HG03039 (cell line): ENCODE measurements around the gene KRT74.

Experiments
- ATAC-seq: cut with Tn5 transposase; IDR thresholded peaks from one replicate; pipeline ENCODE4 v1.9.1; 2021; ENCODE audit warnings: mild to moderate bottlenecking, moderate library complexity; ENCODE audit not compliant: unreplicated experiment

KRT74 gene

DNA sequence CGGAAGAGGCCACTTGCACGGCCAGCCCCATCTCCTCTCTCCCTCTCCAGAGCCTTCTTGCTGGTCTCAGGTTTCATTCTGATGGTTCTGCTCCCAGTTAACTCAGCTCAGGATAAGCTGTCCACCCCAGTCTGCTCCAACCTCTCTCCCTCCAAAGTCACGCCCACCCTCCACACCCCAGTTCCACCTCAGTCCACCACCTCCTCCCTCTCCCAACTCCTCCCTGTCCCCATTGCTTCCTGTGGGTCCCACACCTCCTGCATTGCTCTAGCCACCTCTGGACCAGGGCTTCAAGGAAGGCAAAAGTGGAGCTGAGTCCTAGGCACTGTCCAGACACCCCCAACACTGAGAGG lies 33.8 kb downstream of the KRT74 start:
- ATAC-seq: no peak

- no peak for ATAC-seq
These were observed 34.4 kb downstream of the KRT74 start for GRCh38 chr12:52539083-52539820.

- no peak for ATAC-seq
These were observed 36.5 kb downstream of the KRT74 start for GRCh38 chr12:52537101-52537500.

DNA sequence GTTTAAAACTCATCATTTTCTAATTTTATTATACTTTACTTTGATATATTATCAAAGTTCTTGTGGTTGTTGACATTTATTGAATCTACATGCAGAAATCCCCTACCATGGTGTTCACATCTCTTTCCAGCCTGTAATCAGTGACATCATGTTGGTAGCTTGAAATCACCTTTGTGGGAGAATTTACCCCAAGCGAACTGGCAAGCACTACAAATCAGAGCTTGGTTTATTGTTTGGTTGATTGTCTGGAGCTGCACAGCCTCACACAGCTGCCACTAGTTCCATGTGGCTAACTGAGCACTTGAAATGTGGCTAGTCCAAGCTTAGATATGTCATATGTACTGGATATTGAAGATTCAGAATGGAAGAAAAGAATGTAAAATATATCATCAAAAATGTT lies 38.1 kb downstream of the KRT74 start:
- ATAC-seq: no peak

- ATAC-seq: no peak
These were observed 39.2 kb downstream of the KRT74 start for GRCh38 chr12:52534482-52534881.

DNA sequence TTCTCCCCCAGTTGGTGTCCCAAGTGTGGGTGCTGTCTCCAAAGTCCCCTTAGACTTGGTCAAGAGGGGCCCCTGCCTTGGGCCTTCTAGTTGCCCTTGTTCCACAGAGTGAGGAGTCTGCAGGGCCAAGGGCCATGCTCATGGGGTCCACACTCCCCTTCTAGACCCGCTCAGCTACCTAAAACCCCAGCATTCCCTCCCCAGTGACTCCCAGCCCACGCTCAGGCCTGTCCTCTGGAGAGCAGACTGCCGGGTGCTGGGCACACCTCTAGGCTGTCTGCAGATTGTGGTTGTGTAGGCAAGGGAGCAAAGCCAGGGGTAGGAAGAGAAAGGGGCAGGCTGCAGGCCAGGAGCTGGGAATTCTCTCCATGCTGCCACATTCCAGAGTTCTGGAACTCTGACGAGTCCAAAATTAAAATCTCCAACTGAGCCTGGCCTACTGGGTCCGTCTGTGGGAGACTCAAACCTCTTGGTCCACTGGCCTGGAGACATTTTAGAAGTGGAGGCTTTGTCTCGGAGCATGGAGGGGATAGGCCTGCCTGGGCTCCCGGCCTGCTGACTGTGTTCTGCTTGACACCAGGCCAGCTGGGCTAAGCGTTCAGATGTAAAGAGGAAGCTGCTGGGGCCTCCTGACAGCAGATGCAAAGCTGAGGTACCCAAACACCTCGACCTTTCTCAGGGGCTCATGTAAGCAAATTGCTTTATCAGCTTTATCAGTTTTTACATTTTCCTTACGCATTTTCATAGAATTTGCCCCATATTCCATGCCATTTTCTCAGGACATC lies 39.8 kb downstream of the KRT74 start:
- no peak for ATAC-seq

- ATAC-seq: no peak
These were observed 41.0 kb downstream of the KRT74 start for GRCh38 chr12:52532636-52533035.

DNA sequence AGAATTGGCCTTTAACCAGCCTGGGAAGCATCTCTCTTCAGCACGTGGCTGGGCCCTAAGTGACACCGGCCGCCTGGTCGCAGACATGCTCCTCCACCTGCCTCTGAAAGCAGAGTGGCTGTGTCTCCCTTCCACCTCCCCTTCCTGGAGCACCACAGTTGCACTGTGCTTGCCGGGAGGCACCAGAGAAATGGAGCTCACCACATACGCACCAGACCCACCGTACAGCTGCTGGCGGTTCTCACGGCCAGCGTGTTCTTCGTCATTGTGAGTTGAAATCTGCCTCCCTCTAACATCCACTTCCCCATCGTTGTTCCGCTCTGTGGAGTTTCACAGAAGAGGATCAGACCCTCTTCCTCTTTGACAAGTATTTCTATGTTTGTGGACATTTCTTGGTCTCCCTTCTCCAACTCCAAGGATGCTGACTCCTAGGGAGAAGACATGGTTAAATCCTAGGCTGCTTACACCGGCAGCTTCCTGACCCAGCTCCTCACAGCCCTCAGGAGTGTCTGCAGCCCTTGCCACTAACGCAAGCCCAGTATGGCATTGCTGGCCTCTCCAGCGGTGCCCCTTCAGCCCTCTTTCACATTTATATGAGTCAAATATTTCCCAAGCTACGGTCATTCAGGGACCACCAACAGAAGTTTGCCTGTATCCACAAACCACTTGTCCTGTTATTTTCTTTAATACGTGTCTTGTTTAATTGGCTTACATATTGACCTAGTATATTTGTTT lies 41.9 kb downstream of the KRT74 start:
- no peak for ATAC-seq

GRCh38 chr12:52530905-52531304 lies 42.7 kb downstream of the KRT74 start:
- no peak for ATAC-seq

DNA sequence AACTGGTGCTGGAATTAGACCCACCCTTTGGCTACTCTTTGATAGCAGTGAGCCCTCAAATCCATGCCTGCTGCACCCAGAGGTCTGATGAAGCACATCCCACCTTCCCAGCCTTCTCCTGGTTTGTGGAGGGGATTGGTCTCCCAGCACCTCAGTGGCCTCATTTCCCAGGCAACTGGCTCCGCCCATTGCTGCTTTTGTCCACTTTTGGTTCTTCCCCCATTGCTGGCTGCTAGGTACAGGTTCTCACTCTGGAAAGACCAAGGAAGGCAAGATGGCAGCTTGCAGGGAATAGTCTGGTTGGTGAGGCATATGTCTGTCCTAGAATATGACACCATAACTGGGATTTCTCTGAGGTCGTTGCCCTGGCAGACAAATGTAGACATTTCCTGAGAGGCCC lies 43.3 kb downstream of the KRT74 start:
- ATAC-seq: no peak

DNA sequence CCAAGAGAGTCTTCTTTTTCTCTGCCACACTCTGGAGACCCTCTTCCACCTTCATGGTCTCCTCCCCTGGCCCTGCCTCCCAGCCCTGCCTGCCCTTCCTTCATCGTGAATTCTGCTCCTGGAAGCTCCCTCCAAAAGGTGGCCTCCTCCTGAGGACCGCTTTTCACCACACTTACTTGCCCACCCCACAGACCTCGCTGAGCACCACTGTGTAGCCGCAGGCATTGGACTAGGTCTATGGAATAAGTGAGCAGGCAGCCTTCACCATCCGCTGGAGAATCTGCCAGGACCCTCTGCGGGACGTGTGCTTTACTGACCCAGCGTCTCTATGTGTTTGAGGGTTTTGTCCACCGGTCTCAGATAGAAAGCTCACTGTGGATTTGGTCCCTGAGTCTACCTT lies 43.8 kb downstream of the KRT74 start:
- ATAC-seq: no peak

DNA sequence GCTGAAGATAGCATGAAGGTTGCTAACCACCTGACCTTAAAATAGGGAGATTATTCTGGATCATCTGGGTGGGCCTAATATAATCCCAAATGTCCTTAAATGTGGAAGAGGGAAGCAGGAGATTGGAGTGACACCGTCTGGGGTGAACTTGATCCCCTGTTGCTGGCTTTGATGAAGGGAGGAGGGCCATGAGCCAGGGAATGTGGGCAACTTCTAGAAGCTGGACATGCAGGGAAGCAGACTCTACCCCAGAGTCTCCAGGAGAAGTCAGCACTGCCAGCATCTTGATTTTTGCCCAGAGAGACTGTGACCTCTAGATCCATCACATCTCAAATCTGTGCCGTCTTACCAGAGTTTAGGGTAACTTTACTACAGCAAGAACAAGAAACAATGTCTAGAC lies 44.2 kb downstream of the KRT74 start:
- no peak for ATAC-seq

GRCh38 chr12:52528641-52529143 lies 45.0 kb downstream of the KRT74 start:
- no peak for ATAC-seq

DNA sequence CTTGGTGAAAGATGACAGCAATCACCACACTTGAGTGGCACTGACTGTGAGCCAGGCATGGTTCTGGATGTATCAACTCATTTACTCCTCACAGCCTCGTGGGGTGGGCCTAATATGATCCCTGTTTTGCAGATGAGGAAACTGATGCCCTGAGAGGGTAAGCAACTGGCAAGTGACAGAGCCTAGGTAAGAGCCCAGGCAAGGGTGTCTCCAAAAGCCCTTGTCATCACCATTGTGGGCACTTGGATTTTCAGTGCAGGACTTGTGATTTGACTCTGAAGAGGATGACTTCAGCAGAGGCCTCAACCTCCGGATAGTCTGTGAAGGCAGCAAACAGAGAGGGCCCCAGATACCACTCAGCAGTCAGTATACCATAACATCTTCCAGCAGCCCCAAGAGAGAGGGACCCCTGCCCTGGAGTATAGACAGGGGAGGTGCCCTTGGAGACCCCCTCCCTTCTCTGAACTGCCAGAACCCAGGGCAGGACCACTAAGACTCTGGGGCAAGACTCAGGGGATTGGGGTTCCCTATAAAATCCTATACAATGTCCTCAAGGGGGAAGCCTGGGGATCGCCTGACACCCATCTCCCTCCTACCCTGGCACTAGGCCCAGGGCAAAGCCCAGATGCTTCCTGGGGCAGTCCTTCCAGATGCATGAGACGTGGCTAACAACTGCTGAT lies 46.4 kb downstream of the KRT74 start:
- ATAC-seq: no peak

DNA sequence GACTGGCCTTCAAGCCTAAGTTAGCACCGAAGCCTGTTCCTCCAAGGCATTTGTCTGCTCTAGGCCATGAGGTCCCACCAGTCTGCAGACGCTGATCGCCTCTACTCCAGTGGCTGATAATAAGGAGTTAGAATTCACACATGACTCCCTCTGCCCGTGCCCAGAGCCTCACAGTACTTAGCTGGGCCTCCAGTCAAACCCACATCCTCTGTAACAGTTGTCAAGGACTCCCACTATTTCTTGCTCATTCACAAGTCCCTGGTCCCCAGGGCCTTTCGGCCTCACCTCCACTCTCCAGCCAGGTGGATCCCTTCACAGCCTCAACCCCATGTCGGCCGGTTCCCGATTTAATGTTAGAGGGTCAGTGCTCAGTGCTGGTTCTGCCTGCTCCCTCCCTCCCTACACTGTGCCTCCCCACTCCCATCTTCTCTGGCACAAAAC lies 47.1 kb downstream of the KRT74 start:
- ATAC-seq: no peak

GRCh38 chr12:52525661-52526499 lies 47.8 kb downstream of the KRT74 start:
- ATAC-seq: no peak

- no peak for ATAC-seq
These were observed 48.6 kb downstream of the KRT74 start for GRCh38 chr12:52524898-52525591.

GRCh38 chr12:52524241-52524897 lies 49.3 kb downstream of the KRT74 start:
- no peak for ATAC-seq

GRCh38 chr12:52523824-52524223 lies 49.8 kb downstream of the KRT74 start:
- no peak for ATAC-seq
